Pulmonary artery endothelial cell (primary cell): ENCODE measurements around the gene SPRY1. TPM values are rescaled to one million over a fixed set of nuclear protein-coding genes. Genes with fewer than 3 reads are reported as not detected.

Experiments
- DNase-seq: peaks from one replicate; pipeline ENCODE4 v3.0.0-alpha.2; 2011; ENCODE audit warnings: low read depth, low spot score
- total RNA-seq: library from RNA; depleted of rRNA; stranded (reverse); fragments of >200 nt; gene quantifications from 2 replicates; pipeline ENCODE4 v1.2.3, GENCODE V29; 2014

The SPRY1 gene
- total RNA-seq, 1 donor from 2014 or later: 20.5 TPM

GRCh38 chr4:123408471-123409084 is 12.0 kb downstream of the SPRY1 start:
- no peak for DNase-seq

- DNase-seq: no peak
These were observed 12.7 kb downstream of the SPRY1 start for GRCh38 chr4:123409334-123409733.

- DNase-seq: no peak
These were observed 14.9 kb downstream of the SPRY1 start for GRCh38 chr4:123411514-123411913.

GRCh38 chr4:123412091-123412505 is 15.5 kb downstream of the SPRY1 start:
- DNase-seq: no peak

GRCh38 chr4:123412700-123413512 is 16.3 kb downstream of the SPRY1 start:
- DNase-seq: no peak

GRCh38 chr4:123415576-123415975 is 19.0 kb downstream of the SPRY1 start:
- no peak for DNase-seq

GRCh38 chr4:123415977-123416376 is 19.4 kb downstream of the SPRY1 start:
- DNase-seq: peak; percentile 29

- no peak for DNase-seq
These were observed 21.2 kb downstream of the SPRY1 start for GRCh38 chr4:123417813-123418212.

GRCh38 chr4:123418351-123418931 is 21.8 kb downstream of the SPRY1 start:
- peak; percentile 64 for DNase-seq

GRCh38 chr4:123419885-123420755 is 23.5 kb downstream of the SPRY1 start:
- no peak for DNase-seq

GRCh38 chr4:123421227-123421936 is 24.8 kb downstream of the SPRY1 start:
- no peak for DNase-seq

GRCh38 chr4:123421937-123422781 is 25.6 kb downstream of the SPRY1 start:
- DNase-seq: no peak

- DNase-seq: no peak
These were observed 27.2 kb downstream of the SPRY1 start for GRCh38 chr4:123423819-123424218.

GRCh38 chr4:123427951-123428350 is 31.4 kb downstream of the SPRY1 start:
- no peak for DNase-seq

- no peak for DNase-seq
These were observed 33.4 kb downstream of the SPRY1 start for GRCh38 chr4:123430031-123430430.

- DNase-seq: no peak
These were observed 33.9 kb downstream of the SPRY1 start for GRCh38 chr4:123430501-123430900.

- no peak for DNase-seq
These were observed 37.0 kb downstream of the SPRY1 start for GRCh38 chr4:123433573-123433972.

- DNase-seq: no peak
These were observed 37.4 kb downstream of the SPRY1 start for GRCh38 chr4:123433976-123434375.

GRCh38 chr4:123435246-123436113 is 38.9 kb downstream of the SPRY1 start:
- no peak for DNase-seq
